ENCODE results near the gene GPRIN3.
"Not testable (repeated sequence)": the region's sequence is repeated elsewhere in the genome, so short reads cannot be mapped to it uniquely, and the experiment has no call there.

GPRIN3 gene

GRCh38 chr4:89312066-89312465 lies 4.5 kb upstream of the GPRIN3 start:
- DNase-seq (ENCODE audit: low read depth in 2 of 2), result no peak

GRCh38 chr4:89311433-89311832 lies 3.8 kb upstream of the GPRIN3 start:
- no peak for DNase-seq (ENCODE audit: low read depth in 2 of 2)

GRCh38 chr4:89309154-89309553 lies 1.6 kb upstream of the GPRIN3 start:
- not testable (repeated sequence) for DNase-seq (ENCODE audit: low read depth in 2 of 2)

- no peak for DNase-seq (ENCODE audit: low read depth in 2 of 2)
These were observed 531 bp upstream of the GPRIN3 start for GRCh38 chr4:89308161-89308500.

- no peak for DNase-seq (ENCODE audit: low read depth in 2 of 2)
These were observed 488 bp downstream of the GPRIN3 start for GRCh38 chr4:89307178-89307445.

GRCh38 chr4:89306486-89307177 lies 968 bp downstream of the GPRIN3 start:
- no peak for DNase-seq (ENCODE audit: low read depth in 2 of 2)

GRCh38 chr4:89305712-89306437 lies 1.7 kb downstream of the GPRIN3 start:
- DNase-seq (ENCODE audit: low read depth in 2 of 2), result no peak

- no peak for DNase-seq (ENCODE audit: low read depth in 2 of 2)
These were observed 2.6 kb downstream of the GPRIN3 start for GRCh38 chr4:89305028-89305427.

- no peak for DNase-seq (ENCODE audit: low read depth in 2 of 2)
These were observed 3.7 kb downstream of the GPRIN3 start for GRCh38 chr4:89303814-89304388.

- no peak for DNase-seq (ENCODE audit: low read depth in 2 of 2)
These were observed 4.4 kb downstream of the GPRIN3 start for GRCh38 chr4:89303177-89303576.

- no peak for DNase-seq (ENCODE audit: low read depth in 2 of 2)
These were observed 5.7 kb downstream of the GPRIN3 start for GRCh38 chr4:89301902-89302301.

- no peak for DNase-seq (ENCODE audit: low read depth in 2 of 2)
These were observed 6.6 kb downstream of the GPRIN3 start for GRCh38 chr4:89301003-89301402.

GRCh38 chr4:89300499-89300898 lies 7.1 kb downstream of the GPRIN3 start:
- no peak for DNase-seq (ENCODE audit: low read depth in 2 of 2)

GRCh38 chr4:89300060-89300459 lies 7.5 kb downstream of the GPRIN3 start:
- DNase-seq (ENCODE audit: low read depth in 2 of 2), result no peak

GRCh38 chr4:89299153-89299791 lies 8.3 kb downstream of the GPRIN3 start:
- DNase-seq (ENCODE audit: low read depth in 2 of 2), result no peak

- no peak for DNase-seq (ENCODE audit: low read depth in 2 of 2)
These were observed 8.8 kb downstream of the GPRIN3 start for GRCh38 chr4:89298788-89299152.

GRCh38 chr4:89298155-89298554 lies 9.4 kb downstream of the GPRIN3 start:
- no peak for DNase-seq (ENCODE audit: low read depth in 2 of 2)

- DNase-seq (ENCODE audit: low read depth in 2 of 2), result no peak
These were observed 10.7 kb downstream of the GPRIN3 start for GRCh38 chr4:89296896-89297295.

- no peak for DNase-seq (ENCODE audit: low read depth in 2 of 2)
These were observed 11.2 kb downstream of the GPRIN3 start for GRCh38 chr4:89296399-89296798.

GRCh38 chr4:89295415-89295927 lies 12.1 kb downstream of the GPRIN3 start:
- DNase-seq (ENCODE audit: low read depth in 2 of 2), result no peak

GRCh38 chr4:89294573-89295269 lies 12.9 kb downstream of the GPRIN3 start:
- DNase-seq (ENCODE audit: low read depth in 2 of 2), result no peak

- DNase-seq (ENCODE audit: low read depth in 2 of 2), result no peak
These were observed 14.3 kb downstream of the GPRIN3 start for GRCh38 chr4:89293299-89293698.

All from stimulated activated CD4-positive, alpha-beta T cell treated with anti-CD3 and anti-CD28 coated beads, Interleukin-1b, Interleukin-23, amount 100 ng/mL, for 1 hour (primary cell).